Neural progenitor cell (in vitro differentiated cells): Measurements from ENCODE around the gene AP2A2.

Source experiments
- CTCF ChIP-seq: fragments of 200-600 bp; sonication (generic); IDR thresholded peaks from 2 replicates; pipeline ENCODE4 v1.5.1; 2017; ENCODE audit warnings: antibody characterized with exemption, mild to moderate bottlenecking
- EZH2 ChIP-seq: fragments of 200-600 bp; sonication (generic); IDR thresholded peaks from 2 replicates; pipeline ENCODE4 v1.6.1; 2017; ENCODE audit warnings: antibody characterized with exemption, mild to moderate bottlenecking, moderate library complexity
- EZH2phosphoT487 ChIP-seq: fragments of 200-600 bp; sonication (generic); IDR thresholded peaks from 2 replicates; pipeline ENCODE4 v1.6.1; 2017; ENCODE audit warnings: antibody characterized with exemption

GRCh38 chr11:931385-931784, 5.7 kb downstream of the AP2A2 start:
- TF ChIP-seq CTCF, result no peak
- no peak for TF ChIP-seq EZH2
- no peak for TF ChIP-seq EZH2phosphoT487
